Measurements from ENCODE around the gene NPLOC4.

- TF ChIP-seq CTCF (IDR thresholded peaks at IDR 0.05; ENCODE audit: insufficient read depth, low read length, poor library complexity, severe bottlenecking) (no peak), EZH2phosphoT487 (conservative IDR thresholded peaks at IDR 0.05; ENCODE audit: low read length) (no peak)
Measured at GRCh38 chr17:81666092-81666341, 29.1 kb upstream of the NPLOC4 start.
